ENCODE data around the gene LRPAP1.

DNA sequence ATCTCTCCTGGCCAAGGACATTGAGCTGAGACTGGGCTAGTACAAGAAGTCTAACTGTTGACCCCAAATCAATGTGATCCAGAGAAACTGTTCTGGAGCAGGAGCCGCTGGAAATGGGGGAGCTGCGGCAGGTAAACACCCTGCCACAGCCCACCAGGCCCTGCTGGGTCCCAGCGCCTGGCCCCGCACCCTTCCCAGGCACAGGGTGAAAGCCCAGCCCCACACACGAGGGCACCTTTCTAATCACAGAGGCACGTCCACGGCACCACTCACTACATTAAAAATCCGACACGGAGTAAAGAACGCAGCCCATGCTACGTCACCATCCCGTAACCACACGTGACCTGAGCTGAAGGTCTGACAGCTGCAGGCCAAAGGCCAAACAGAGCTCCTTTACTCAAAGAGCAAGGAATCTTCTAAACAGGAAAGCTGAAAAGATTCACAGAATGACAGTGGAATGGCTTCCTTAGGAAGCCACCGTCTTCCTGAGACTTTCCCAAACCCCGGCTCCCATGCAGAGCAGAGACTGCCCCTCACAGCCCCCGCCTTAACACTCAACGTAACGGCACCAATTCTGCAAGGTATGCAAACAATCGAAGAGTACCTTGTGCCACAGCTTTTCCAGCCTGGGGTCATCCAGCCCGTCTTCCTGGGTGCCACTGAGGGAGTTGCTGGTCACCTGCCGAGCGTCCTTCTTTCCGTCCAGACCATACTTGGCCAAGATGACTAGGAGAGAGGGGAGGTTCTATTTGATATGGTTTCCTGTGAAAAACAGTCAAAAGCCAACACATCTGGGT lies 12.6 kb downstream of the LRPAP1 start:
- TF ChIP-seq POLR2A (IDR thresholded peaks at IDR 0.05; ENCODE audit: low read length): no peak
- TF ChIP-seq GATA1 (IDR thresholded peaks at IDR 0.05; ENCODE audit: low read depth, low read length): no peak
